ENCODE measurements around the gene CEACAM16. TPM values are rescaled to one million over a fixed set of nuclear protein-coding genes. Genes with fewer than 3 reads are reported as not detected.
A peak's percentile ranks its signal among the peaks of the same experiment; 100 is the strongest.

CEACAM16 gene
- total and polyA plus RNA-seq, 12 donors = 0.27 to 1.4 (median 0.57) TPM; not detected in 7

- peaks cover 15 to 20% of the 10 kb centered on the region in 2 donors for H3K4me1 ChIP-seq (replicated peaks in 1 of 2)
- H3K9me3 ChIP-seq (replicated peaks in 1 of 3) = no peaks in the 10 kb centered on the region
- H3K36me3 ChIP-seq (replicated peaks in 1 of 2) = no peaks in the 10 kb centered on the region
- intact Hi-C loops (cut with DNase I) = no loop called here
- no peak overlapping the region for H3K27ac ChIP-seq
- no peak for DNase-seq
- H3K27me3 ChIP-seq = no peaks in the 10 kb centered on the region
- WGBS, 4 donors = 73 to 89% (median 87%) methylated on average over 2 of the region's 2 CpGs
- TF ChIP-seq POLR2A (IDR thresholded peaks at IDR 0.05) (no peak), CTCF (IDR thresholded peaks at IDR 0.05) (peak in 1 of 6 experiments; percentile 13)
- H3K4me3 ChIP-seq = no peak overlapping the region
Measured at GRCh38 chr19:44694184-44694579, 4.8 kb upstream of the CEACAM16 start.

DNA sequence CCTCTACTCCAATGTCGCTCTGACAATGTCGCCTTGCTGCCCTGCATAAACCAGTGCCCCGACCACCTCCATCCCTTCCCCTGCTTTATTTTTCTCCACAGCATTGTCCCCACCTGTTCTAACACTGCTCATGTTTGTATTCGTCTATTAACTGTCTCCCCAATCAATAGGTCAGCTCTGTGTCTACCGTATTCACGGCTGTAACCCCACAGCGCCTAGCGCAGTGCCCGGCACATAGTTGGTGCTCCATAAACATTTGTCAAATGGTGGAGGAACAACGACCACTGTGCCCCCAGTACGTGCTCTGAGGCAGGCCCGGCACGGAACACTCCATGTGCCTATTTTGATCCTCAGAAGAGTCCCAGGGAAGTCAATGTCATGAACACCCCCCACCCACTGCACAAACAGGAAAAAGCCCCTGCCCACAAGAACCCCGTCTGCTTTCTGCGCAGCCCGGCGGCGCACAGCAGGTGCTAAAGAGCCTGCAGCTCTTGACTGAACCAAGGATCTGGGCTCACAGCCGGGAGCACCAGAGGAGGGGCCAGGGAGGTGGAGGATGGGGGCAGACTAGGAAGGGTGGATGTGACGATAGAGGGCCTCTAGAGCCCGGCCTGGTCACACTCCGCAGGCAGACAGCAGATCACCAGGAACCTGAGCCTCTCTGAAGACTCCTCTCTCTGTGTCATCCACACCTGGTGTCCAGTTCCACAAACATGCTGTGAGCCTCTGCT, 1.8 kb upstream of the CEACAM16 start:
- WGBS, 4 donors = 75 to 82% (median 80%) methylated on average over 17 to 22 of the region's 22 CpGs
- Histone ChIP-seq H3K4me1 (replicated peaks in 1 of 2) (peaks cover 7 to 8% of the 10 kb centered on the region in 2 donors), H3K9me3 (replicated peaks in 1 of 3) (no peaks in the 10 kb centered on the region), H3K27ac (no peak overlapping the region), H3K36me3 (replicated peaks in 1 of 2) (no peaks in the 10 kb centered on the region), H3K4me3 (no peak overlapping the region), H3K27me3 (no peaks in the 10 kb centered on the region)
- intact Hi-C loops (cut with DNase I) = no loop called here
- no peak for DNase-seq
- no peak for TF ChIP-seq CTCF (IDR thresholded peaks at IDR 0.05)
- TF ChIP-seq POLR2A (IDR thresholded peaks at IDR 0.05) = no peak

DNA sequence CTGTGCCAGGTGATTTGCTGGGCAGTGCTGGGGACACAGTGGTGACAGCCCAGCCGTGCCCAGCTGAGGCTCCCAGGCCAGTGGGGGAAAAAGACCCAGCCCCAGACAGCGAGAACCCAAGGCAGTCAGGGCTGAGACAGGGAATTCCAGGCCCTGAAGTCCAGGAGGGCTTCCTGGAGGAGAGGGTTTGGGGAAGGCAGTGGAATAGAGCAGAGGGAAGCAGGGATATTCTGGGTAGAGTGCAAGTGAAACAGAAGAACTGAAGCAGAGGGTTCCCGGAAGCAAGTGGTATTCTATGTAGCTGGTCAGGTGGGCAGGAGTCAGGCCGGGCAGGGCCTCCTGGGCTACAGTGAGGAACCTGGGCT, 1.3 kb upstream of the CEACAM16 start:
- Histone ChIP-seq H3K4me3 (no peak overlapping the region), H3K9me3 (replicated peaks in 1 of 3) (no peaks in the 10 kb centered on the region), H3K4me1 (replicated peaks in 1 of 2) (peaks cover 2% of the 10 kb centered on the region in 2 donors), H3K27me3 (no peaks in the 10 kb centered on the region), H3K36me3 (replicated peaks in 1 of 2) (no peaks in the 10 kb centered on the region), H3K27ac (no peak overlapping the region)
- 84 to 89% (median 86%) methylated on average over 4 of the region's 4 CpGs for WGBS, 4 donors
- no peak for DNase-seq
- TF ChIP-seq CTCF (IDR thresholded peaks at IDR 0.05) = no peak
- TF ChIP-seq POLR2A (IDR thresholded peaks at IDR 0.05) = no peak
- intact Hi-C loops (cut with DNase I) = no loop called here

DNA sequence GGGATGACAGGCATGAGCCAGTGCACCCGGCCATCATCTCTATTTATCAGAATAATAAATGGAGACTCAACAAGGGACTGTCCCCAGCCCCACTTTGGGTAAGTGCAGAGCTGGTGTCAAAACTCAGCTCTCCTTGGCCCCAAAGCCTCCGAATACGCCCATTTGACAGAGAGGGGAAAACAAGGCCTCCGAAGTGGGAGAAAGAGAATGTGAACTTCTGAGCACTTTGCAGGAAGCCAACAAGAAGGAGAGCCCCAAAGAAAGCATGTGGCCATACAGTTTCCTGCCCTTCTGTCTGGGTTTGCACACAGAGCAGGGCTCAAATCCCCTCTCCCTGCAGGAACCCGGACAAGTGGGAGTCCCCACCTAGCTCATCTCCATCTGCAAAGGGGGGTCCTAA, 1.6 kb downstream of the CEACAM16 start:
- Histone ChIP-seq H3K27me3 (no peaks in the 10 kb centered on the region), H3K4me1 (replicated peaks in 1 of 2) (no peaks in the 10 kb centered on the region), H3K36me3 (replicated peaks in 1 of 2) (no peaks in the 10 kb centered on the region), H3K4me3 (no peak overlapping the region), H3K27ac (no peak overlapping the region), H3K9me3 (replicated peaks in 1 of 3) (no peaks in the 10 kb centered on the region)
- intact Hi-C loops (cut with DNase I) = no loop called here
- DNase-seq = no peak
- 88 to 93% (median 91%) methylated on average over 4 to 5 of the region's 5 CpGs for WGBS, 4 donors
- TF ChIP-seq CTCF (IDR thresholded peaks at IDR 0.05) = no peak
- no peak for TF ChIP-seq POLR2A (IDR thresholded peaks at IDR 0.05)
